HepG2 (cell line): ENCODE results near the gene PADI2. TPM values are rescaled to one million over a fixed set of nuclear protein-coding genes. Genes with fewer than 3 reads are reported as not detected.

Experiments
- ATAC-seq: fragments of 200-7000 bp; cut with Tn5 transposase; 3 replicates; pipeline ENCODE4 v1.9.1; 2020; ENCODE audit warnings: mild to moderate bottlenecking, moderate library complexity
- BruUV-seq: library from RNA; stranded (reverse); fragments of 400-500 nt; replicated peaks from 2 replicates; lab custom pipeline; 2021; lab: Mats Ljungman, UMichigan
- CTCF ChIA-PET: fragments of 300-600 bp; formaldehyde crosslinking; extraction: SDS; loops from one replicate; lab custom pipeline; 2021; ENCODE audit warnings: low total read pairs, inconsistent platforms, low intra/inter-chr PET ratio; lab: Yijun Ruan, JAX
- POLR2A ChIA-PET: fragments of 350-600 bp; sonication (Branson Sonifier 250); formaldehyde crosslinking; loops from one replicate; lab custom pipeline; 2020; ENCODE audit warnings: antibody characterized with exemption, inconsistent platforms; lab: Yijun Ruan, JAX
- DNase-seq: peaks from one replicate; pipeline ENCODE4 v3.0.0-alpha.2; 2015; ENCODE audit warnings: low spot score
- FAIRE-seq: peaks from 3 replicates; lab custom pipeline; 2011; peaks lifted over from hg19 to GRCh38; lab: Jason Lieb, UNC
- H2AFZ ChIP-seq: one replicate; pipeline ENCODE4 v1.6.1; 2011; ENCODE audit warnings: low read length, inconsistent platforms
- H3K27ac ChIP-seq: fragments of 300-600 bp; 3 replicates; pipeline ENCODE4 v1.8.0; 2011; ENCODE audit warnings: mixed run types, mild to moderate bottlenecking, mixed read lengths, low read length, inconsistent platforms; ENCODE audit not compliant: insufficient read depth; ENCODE audit errors: extremely low read length
- H3K27me3 ChIP-seq, 2 experiments: fragments of 200-600 bp in 1 of 2; 2 replicates in 1 of 2; 3 replicates in 1 of 2; pipeline versions ENCODE4 v1.6.0 to v1.8.0; 2011; ENCODE audit warnings: low read length in 2 of 2, mild to moderate bottlenecking in 2 of 2, moderate library complexity in 2 of 2, inconsistent platforms in 1 of 2; ENCODE audit not compliant: insufficient read depth in 2 of 2, control insufficient read depth in 1 of 2
- H3K36me3 ChIP-seq, 2 experiments: fragments of 200-600 bp in 1 of 2; replicated peaks in 1 of 2; 2 replicates in 1 of 2; 3 replicates in 1 of 2; pipeline versions ENCODE4 v1.5.1 to v1.8.0; 2011; ENCODE audit warnings: low read length in 2 of 2, inconsistent platforms in 1 of 2; ENCODE audit not compliant: insufficient read depth in 2 of 2, control insufficient read depth in 1 of 2
- H3K4me1 ChIP-seq: 2 replicates; pipeline ENCODE4 v1.5.1; 2012; ENCODE audit warnings: low read length, inconsistent platforms; ENCODE audit not compliant: insufficient read depth
- H3K4me2 ChIP-seq: 2 replicates; pipeline ENCODE4 v1.6.0; 2011; ENCODE audit warnings: low read depth, low read length, inconsistent platforms
- H3K4me3 ChIP-seq, 3 experiments: fragments of 200-600 bp in 1 of 3; sonication (generic), shearing (Covaris generic) in 1 of 3; replicated peaks in 1 of 3; 2 replicates each; pipeline ENCODE4 v1.5.1; 2011 to 2016; ENCODE audit warnings: low read length in 3 of 3, inconsistent platforms in 2 of 3, low read depth in 2 of 3, mild to moderate bottlenecking in 2 of 3, control low read depth in 1 of 3, mixed read lengths in 1 of 3; ENCODE audit not compliant: insufficient read depth in 1 of 3
- H3K79me2 ChIP-seq: one replicate; pipeline ENCODE4 v1.6.1; 2011; ENCODE audit warnings: low read length, inconsistent platforms; ENCODE audit not compliant: insufficient read depth
- H3K9ac ChIP-seq: 2 replicates; pipeline ENCODE4 v1.6.0; 2011; ENCODE audit warnings: mild to moderate bottlenecking, low read depth, low read length, inconsistent platforms; ENCODE audit not compliant: insufficient read depth
- H3K9me3 ChIP-seq: 2 replicates; pipeline ENCODE4 v1.5.1; 2012; ENCODE audit warnings: mild to moderate bottlenecking, low read length
- H4K20me1 ChIP-seq: 2 replicates; pipeline ENCODE4 v1.6.0; 2011; ENCODE audit warnings: inconsistent platforms, mild to moderate bottlenecking, low read length, moderate library complexity; ENCODE audit not compliant: insufficient read depth
- ASH2L ChIP-seq: fragments of 300-600, 200-600 bp; sonication (generic); IDR thresholded peaks from 2 replicates; pipeline ENCODE4 v1.7.0; 2017; ENCODE audit warnings: low read depth, mild to moderate bottlenecking, moderate library complexity, mixed read lengths, low read length; ENCODE audit not compliant: insufficient read length
- BCL6 ChIP-seq: IDR thresholded peaks from 2 replicates; pipeline ENCODE4 v1.6.1; 2016; ENCODE audit warnings: missing genetic modification reagents, missing compliant biosample characterization
- PRDM10 ChIP-seq: sonication (generic); formaldehyde crosslinking; IDR thresholded peaks from 2 replicates; pipeline ENCODE4 v1.4.0; 2020; ENCODE audit warnings: low read depth, missing genetic modification reagents
- ZBTB25 ChIP-seq: IDR thresholded peaks from 2 replicates; pipeline ENCODE4 v1.6.1; 2018; ENCODE audit warnings: missing genetic modification reagents
- ZNF407 ChIP-seq: sonication (generic); formaldehyde crosslinking; IDR thresholded peaks from one replicate; pipeline ENCODE4 v1.5.1; 2020; ENCODE audit warnings: mild to moderate bottlenecking, missing genetic modification reagents; ENCODE audit errors: not compliant biosample characterization
- ZNF660 ChIP-seq: sonication (generic); formaldehyde crosslinking; IDR thresholded peaks from 2 replicates; pipeline ENCODE4 v1.5.1; 2020; ENCODE audit warnings: mild to moderate bottlenecking, low read depth, missing genetic modification reagents, borderline replicate concordance
- WGBS: methylation state at CpG from one replicate; pipeline ENCODE4 v1.1.6; 2017; ENCODE audit warnings: low lambda C conversion rate; 5-methylcytosine and 5-hydroxymethylcytosine counted together
- in situ Hi-C: cut with HindIII; loops from 2 replicates; pipeline ENCODE4 v1.10.0; 2017; ENCODE audit warnings: low pct_unique_long_range_greater_than_20kb; ENCODE audit not compliant: extremely low pct_ligation_motif_present
- intact Hi-C: fragments of 100-400 bp; cut with micrococcal nuclease; formaldehyde crosslinking; loops from one replicate; pipeline ENCODE4 v1.10.0; 2022; ENCODE audit not compliant: unreplicated experiment
- polyA plus RNA-seq, 8 experiments: library from polyadenylated mRNA; depleted of rRNA in 3 of 8; stranded (reverse) in 7 of 8; unstranded in 1 of 8; fragments of >200 nt; fragmentation: Illumina TruSeq in 4 of 8; extraction: Trizol in 4 of 8; gene quantifications; 2 replicates each; pipeline versions ENCODE4 v1.2.1 to v1.2.3, GENCODE V29; 2011 to 2016; ENCODE audit warnings: low read depth in 4 of 8, missing spikeins in 1 of 8, mixed read lengths in 1 of 8; ENCODE audit not compliant: insufficient read depth in 1 of 8
- total RNA-seq, 5 experiments: library from RNA; depleted of rRNA; stranded (reverse); fragments of >200 nt; fragmentation: Illumina TruSeq; extraction: Trizol; gene quantifications; 2 replicates each; pipeline ENCODE4 v1.2.3, GENCODE V29; 2016; ENCODE audit warnings: low read depth in 1 of 5

The PADI2 gene
- total and polyA plus RNA-seq, 2 of the 13 experiments (the other 11 are each of a cell fraction or from before 2014, with no cell fraction given), result not detected

GRCh38 chr1:17141441-17142197, 22.4 kb upstream of the PADI2 start (continued):
- TF ChIP-seq PRDM10, result no peak

GRCh38 chr1:17140279-17140678, 21.0 kb upstream of the PADI2 start:
- Histone ChIP-seq H3K9ac (no peak overlapping the region), H3K4me2 (no peak overlapping the region), H3K27me3 (peaks cover 0 to 4% of the 10 kb centered on the region in 2 experiments; a peak in 1 of 5 replicates), H3K4me1 (0 out of 2 replicates have a peak, but pooled peaks cover 2% of the 10 kb centered on the region), H4K20me1 (no peaks in the 10 kb centered on the region), H3K36me3 (no peaks in the 10 kb centered on the region), H3K79me2 (no peaks in the 10 kb centered on the region), H2AFZ (no peak overlapping the region), H3K9me3 (no peaks in the 10 kb centered on the region)
- FAIRE-seq (no peak), DNase-seq (no peak), ATAC-seq (no peak)
- CTCF ChIA-PET, result no interaction called here
- POLR2A ChIA-PET, result no interaction called here
- BruUV-seq, result no TSS peak
- WGBS, result 9% methylated on average over 1 of the region's 1 CpG
- TF ChIP-seq ZBTB25 (CRISPR knock-in tag) (no peak), ASH2L (no peak), BCL6 (CRISPR knock-in tag) (no peak), ZNF407 (no peak), ZNF660 (CRISPR knock-in tag) (no peak)
- TF ChIP-seq, all 625 proteins: peak for 0
- Histone ChIP-seq H3K4me3 (no peak overlapping the region), H3K27ac (no peak overlapping the region)
- in situ Hi-C loops (no loop called here), intact Hi-C loops (no loop called here)
